ENCODE data around the gene PPP2R5D.
A peak's percentile ranks its signal among the peaks of the same experiment; 100 is the strongest.

Gene PPP2R5D

GRCh38 chr6:42959917-42960242 lies 24.5 kb upstream of the PPP2R5D start:
- no peak for DNase-seq (ENCODE audit: low read depth)
- peak overlapping the region; percentile 44 for H3K4me3 ChIP-seq (replicated peaks; ENCODE audit: low read depth, low read length)
- TF ChIP-seq CTCF (IDR thresholded peaks at IDR 0.05; ENCODE audit: low read length, missing control alignments) = no peak

DNA sequence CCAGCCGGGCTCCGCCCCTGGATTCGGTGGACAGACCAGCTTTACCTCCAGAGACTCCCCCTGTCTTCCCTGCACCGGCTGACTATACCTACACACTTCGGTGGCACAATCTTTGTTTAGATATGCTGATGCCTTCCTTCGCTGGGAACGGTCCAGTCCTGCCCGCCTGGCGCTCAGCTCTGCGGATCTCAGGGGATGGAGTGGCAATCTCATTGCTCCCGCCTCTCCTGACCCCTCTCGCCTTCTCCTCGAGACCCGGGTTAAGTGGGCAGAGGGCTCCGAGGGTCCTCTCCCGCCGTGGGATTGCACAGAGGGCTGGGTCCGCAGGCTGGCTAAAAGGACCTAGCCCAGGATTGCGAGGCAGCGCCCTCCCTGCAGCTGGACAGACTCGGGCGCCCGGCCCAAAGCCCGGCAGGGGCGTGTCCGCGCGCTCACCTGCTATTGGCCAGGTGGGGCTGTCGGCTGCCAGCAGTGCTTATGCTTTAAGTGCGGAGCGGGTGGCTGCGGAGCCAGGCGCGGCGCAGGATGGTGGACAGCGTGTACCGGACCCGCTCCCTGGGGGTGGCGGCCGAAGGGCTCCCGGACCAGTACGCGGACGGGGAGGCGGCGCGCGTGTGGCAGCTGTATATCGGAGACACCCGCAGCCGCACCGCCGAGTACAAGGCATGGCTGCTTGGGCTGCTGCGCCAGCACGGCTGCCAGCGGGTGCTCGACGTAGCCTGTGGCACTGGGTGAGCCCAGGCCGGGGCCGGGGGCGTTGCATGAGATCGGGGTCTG lies 23.9 kb upstream of the PPP2R5D start, which contains the start of gene GNMT:
Gene GNMT (plus strand): TSS at position 512 of the 777 bp plus-strand sequence. CDS start 14 bp downstream, at position 526.
- no peak for DNase-seq (ENCODE audit: low read depth)
- peak within 1 kb of the TSS; percentile 44 for H3K4me3 ChIP-seq (replicated peaks; ENCODE audit: low read depth, low read length)
- no peak for TF ChIP-seq CTCF (IDR thresholded peaks at IDR 0.05; ENCODE audit: low read length, missing control alignments)

- TF ChIP-seq CTCF (IDR thresholded peaks at IDR 0.05; ENCODE audit: low read length, missing control alignments) = no peak
- peak overlapping the region; percentile 44 for H3K4me3 ChIP-seq (replicated peaks; ENCODE audit: low read depth, low read length)
- no peak for DNase-seq (ENCODE audit: low read depth)
Observed at GRCh38 chr6:42961020-42961470, 23.3 kb upstream of the PPP2R5D start.

- no peak overlapping the region for H3K4me3 ChIP-seq (replicated peaks; ENCODE audit: low read depth, low read length)
- TF ChIP-seq CTCF (IDR thresholded peaks at IDR 0.05; ENCODE audit: low read length, missing control alignments) = no peak
- DNase-seq (ENCODE audit: low read depth) = no peak
Observed at GRCh38 chr6:42962096-42962495, 22.3 kb upstream of the PPP2R5D start.

DNA sequence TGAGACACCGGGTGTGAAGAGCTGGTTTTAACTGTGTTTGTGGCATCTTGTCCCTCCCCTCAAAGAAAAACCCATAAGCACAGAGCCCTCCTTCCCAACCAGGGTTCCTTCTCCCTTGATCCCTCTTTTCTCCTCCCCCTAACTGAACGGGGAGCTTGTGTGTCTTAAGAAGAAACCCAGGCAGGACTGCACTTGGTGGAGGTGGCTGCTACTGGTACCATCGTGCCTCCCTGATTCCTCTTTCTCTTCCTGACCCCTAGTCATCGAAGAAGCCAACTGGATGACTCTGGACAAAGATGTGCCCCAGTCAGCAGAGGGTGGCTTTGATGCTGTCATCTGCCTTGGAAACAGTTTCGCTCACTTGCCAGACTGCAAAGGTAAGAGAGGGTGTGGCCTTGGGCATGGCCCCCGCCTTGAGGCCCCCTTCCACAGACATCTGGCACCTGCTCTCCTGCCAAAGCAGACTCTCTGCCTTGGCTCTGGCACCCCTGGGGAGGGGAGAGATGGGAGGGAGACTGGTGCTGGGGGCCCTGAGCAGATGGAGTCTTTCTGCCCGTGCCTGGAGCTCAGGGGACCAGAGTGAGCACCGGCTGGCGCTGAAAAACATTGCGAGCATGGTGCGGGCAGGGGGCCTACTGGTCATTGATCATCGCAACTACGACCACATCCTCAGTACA lies 21.7 kb upstream of the PPP2R5D start:
- no peak overlapping the region for H3K4me3 ChIP-seq (replicated peaks; ENCODE audit: low read depth, low read length)
- DNase-seq (ENCODE audit: low read depth) = no peak
- TF ChIP-seq CTCF (IDR thresholded peaks at IDR 0.05; ENCODE audit: low read length, missing control alignments) = no peak

DNA sequence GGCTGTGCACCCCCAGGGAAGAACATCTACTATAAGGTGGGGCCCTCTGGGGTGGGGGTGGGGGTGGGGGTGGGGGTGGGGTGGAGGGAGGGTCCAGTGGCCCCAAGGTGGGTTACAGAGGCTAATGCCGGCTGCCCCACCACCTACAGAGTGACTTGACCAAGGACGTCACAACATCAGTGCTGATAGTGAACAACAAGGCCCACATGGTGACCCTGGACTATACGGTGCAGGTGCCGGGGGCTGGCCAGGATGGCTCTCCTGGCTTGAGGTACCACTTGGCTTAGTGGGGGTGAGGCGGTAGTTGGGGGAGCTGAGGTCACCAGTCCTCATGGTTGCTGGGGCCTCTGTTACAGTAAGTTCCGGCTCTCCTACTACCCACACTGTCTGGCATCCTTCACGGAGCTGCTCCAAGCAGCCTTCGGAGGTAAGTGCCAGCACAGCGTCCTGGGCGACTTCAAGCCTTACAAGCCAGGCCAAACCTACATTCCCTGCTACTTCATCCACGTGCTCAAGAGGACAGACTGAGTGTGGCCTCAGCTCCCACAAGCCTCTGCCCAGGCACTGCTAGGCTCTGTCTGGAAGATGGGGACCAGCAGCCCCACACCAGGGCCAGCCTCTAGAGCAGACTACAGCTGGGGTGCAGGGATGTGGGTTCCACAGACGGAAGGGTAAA lies 21.1 kb upstream of the PPP2R5D start:
- TF ChIP-seq CTCF (IDR thresholded peaks at IDR 0.05; ENCODE audit: low read length, missing control alignments) = no peak
- H3K4me3 ChIP-seq (replicated peaks; ENCODE audit: low read depth, low read length) = no peak overlapping the region
- no peak for DNase-seq (ENCODE audit: low read depth)
